ENCODE measurements around the gene ITM2B. TPM values are rescaled to one million over a fixed set of nuclear protein-coding genes. Genes with fewer than 3 reads are reported as not detected.

ITM2B gene
- total and polyA plus RNA-seq, 2 experiments from 2014 or later = 139 to 318 TPM

DNA sequence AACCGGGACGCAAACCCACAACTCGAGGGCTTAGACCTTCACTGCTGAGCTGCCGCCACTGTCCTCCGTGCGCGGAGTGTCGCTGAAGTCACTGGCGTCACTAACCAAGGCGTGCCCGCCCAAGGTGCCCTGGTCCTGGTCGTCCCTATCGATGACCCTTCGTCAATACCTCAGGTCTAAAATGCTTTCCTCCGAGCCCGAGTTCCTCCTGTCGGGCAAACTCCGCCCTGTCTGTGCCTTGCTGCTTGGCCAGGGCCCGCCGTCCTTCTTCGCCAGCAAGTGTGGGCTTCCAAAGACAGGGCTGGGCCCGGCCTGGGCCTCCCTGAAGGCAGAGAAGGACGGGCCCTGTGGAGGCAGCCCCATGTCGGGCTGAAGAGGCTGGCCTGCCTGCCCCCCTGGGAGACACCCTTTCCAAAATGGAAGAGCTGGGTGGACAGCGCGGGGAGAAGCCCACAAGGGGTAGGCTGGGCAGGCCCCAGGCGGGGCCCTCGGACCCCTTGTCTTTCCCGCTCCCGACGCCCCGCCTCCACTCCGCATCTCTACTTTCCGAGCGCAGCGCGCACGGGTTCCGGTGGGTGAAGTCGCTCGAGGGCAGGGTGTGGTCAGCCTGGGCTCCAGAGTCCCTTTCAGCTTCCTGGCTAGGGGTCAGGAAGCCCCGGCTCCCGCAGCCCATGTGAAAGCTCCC is 84.0 kb downstream of the ITM2B start:
- H4K20me1 ChIP-seq (replicated peaks; ENCODE audit: insufficient read depth) = 0 out of 2 replicates have a peak, but pooled peaks cover 3% of the 10 kb centered on the region
- Mint-ChIP-seq H3K27ac (no peak overlapping the region), H3K36me3 (ENCODE audit: low read depth) (peaks cover 19% of the 10 kb centered on the region), H3K27me3 (ENCODE audit: insufficient read depth, low read depth, poor library complexity) (no peaks in the 10 kb centered on the region), H3K4me3 (no peak overlapping the region), H3K4me1 (no peaks in the 10 kb centered on the region; the same call in 2 of the 3 replicates), H3K9me3 (peaks cover 20% of the 10 kb centered on the region)
- H3F3A ChIP-seq (replicated peaks; ENCODE audit: low read depth) = no peaks in the 10 kb centered on the region
- no peaks in the 10 kb centered on the region for H3K4me1 ChIP-seq (ENCODE audit: insufficient read depth)
- TF ChIP-seq, protein P1, sequence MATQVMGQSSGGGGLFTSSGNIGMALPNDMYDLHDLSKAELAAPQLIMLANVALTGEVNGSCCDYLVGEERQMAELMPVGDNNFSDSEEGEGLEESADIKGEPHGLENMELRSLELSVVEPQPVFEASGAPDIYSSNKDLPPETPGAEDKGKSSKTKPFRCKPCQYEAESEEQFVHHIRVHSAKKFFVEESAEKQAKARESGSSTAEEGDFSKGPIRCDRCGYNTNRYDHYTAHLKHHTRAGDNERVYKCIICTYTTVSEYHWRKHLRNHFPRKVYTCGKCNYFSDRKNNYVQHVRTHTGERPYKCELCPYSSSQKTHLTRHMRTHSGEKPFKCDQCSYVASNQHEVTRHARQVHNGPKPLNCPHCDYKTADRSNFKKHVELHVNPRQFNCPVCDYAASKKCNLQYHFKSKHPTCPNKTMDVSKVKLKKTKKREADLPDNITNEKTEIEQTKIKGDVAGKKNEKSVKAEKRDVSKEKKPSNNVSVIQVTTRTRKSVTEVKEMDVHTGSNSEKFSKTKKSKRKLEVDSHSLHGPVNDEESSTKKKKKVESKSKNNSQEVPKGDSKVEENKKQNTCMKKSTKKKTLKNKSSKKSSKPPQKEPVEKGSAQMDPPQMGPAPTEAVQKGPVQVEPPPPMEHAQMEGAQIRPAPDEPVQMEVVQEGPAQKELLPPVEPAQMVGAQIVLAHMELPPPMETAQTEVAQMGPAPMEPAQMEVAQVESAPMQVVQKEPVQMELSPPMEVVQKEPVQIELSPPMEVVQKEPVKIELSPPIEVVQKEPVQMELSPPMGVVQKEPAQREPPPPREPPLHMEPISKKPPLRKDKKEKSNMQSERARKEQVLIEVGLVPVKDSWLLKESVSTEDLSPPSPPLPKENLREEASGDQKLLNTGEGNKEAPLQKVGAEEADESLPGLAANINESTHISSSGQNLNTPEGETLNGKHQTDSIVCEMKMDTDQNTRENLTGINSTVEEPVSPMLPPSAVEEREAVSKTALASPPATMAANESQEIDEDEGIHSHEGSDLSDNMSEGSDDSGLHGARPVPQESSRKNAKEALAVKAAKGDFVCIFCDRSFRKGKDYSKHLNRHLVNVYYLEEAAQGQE (IDR thresholded peaks at IDR 0.05; ENCODE audit: unreplicated experiment) = no peak
- TF ChIP-seq CREB1 (CRISPR knock-in tag; IDR thresholded peaks at IDR 0.05; ENCODE audit: low read depth) (no peak), ZNF331 (CRISPR knock-in tag; IDR thresholded peaks at IDR 0.05; ENCODE audit: low read depth) (no peak)
- no peaks in the 10 kb centered on the region for H3K9me2 ChIP-seq (ENCODE audit: insufficient read depth)
- H3K79me2 ChIP-seq (replicated peaks; ENCODE audit: insufficient read depth) = peaks cover 11% of the 10 kb centered on the region; the same call in 1 of the 2 replicates
- no peak for DNase-seq (ENCODE audit: low spot score)
- H3K4me3 ChIP-seq = no peak overlapping the region
- no peak overlapping the region for H3K27ac ChIP-seq (ENCODE audit: low read depth)
- H3K27me3 ChIP-seq (ENCODE audit: insufficient read depth) = no peaks in the 10 kb centered on the region
- peaks cover 1% of the 10 kb centered on the region; the same call in 1 of the 2 replicates for H3K36me3 ChIP-seq (ENCODE audit: insufficient read depth)
- ATAC-seq = peak; percentile 21; the same call in 2 of the 3 replicates
- H2AFZ ChIP-seq = no peak overlapping the region
- H3K4me2 ChIP-seq = no peak overlapping the region

DNA sequence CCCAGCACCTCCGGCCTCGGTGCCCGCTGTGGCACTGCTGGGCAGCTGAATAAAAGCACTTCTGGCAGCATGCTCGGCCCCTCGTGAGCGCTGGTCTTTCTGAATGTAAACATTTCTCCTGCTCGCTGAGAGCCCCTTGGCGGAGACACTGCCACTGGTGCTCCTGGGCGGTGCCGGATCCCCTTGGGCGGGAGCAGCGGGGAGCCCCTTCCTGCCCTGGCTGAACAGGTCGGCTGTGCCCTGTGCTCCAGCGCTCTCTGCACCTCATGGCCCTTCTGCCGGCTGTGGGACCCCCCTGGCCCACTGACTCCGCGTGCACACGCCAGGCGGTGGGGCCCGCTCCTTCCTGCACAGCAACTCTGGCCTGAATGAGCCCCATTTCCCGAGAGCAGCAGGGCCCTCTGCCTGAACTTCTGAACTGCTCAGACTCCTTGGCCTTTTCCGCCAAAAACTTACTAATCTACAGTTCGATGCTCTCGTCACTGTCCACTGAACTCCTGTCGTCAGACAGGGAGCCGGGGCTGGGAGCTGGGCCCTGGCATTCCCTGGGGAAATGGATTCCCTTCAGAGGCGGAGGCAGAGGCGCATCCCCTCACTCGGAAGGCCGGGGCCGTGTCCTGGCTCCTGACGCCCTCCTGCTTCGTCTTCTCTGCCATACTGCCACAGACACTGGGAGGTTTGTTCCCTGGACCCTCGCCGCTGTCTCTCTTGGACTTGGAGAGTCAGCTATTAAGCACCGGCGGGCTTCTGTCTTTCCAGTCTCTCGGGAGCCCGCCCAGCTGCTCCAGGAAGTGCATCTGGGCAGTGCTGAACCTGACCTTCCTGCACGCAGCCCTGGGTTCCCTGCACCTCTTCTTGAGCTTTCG is 84.7 kb downstream of the ITM2B start:
- Mint-ChIP-seq H3K27ac (no peak overlapping the region), H3K9me3 (peaks cover 27% of the 10 kb centered on the region), H3K27me3 (ENCODE audit: insufficient read depth, low read depth, poor library complexity) (no peaks in the 10 kb centered on the region), H3K36me3 (ENCODE audit: low read depth) (peaks cover 26% of the 10 kb centered on the region), H3K4me1 (no peaks in the 10 kb centered on the region; the same call in 2 of the 3 replicates), H3K4me3 (no peak overlapping the region)
- Histone ChIP-seq H3K79me2 (replicated peaks; ENCODE audit: insufficient read depth) (peaks cover 11% of the 10 kb centered on the region; the same call in 1 of the 2 replicates), H3K36me3 (ENCODE audit: insufficient read depth) (peaks cover 6% of the 10 kb centered on the region; the same call in 1 of the 2 replicates), H3K9me2 (ENCODE audit: insufficient read depth) (no peaks in the 10 kb centered on the region), H3K27me3 (ENCODE audit: insufficient read depth) (no peaks in the 10 kb centered on the region), H3K4me2 (no peak overlapping the region), H3K27ac (ENCODE audit: low read depth) (no peak overlapping the region), H3F3A (replicated peaks; ENCODE audit: low read depth) (no peaks in the 10 kb centered on the region), H3K4me1 (ENCODE audit: insufficient read depth) (no peaks in the 10 kb centered on the region), H4K20me1 (replicated peaks; ENCODE audit: insufficient read depth) (0 out of 2 replicates have a peak, but pooled peaks cover 3% of the 10 kb centered on the region), H2AFZ (no peak overlapping the region), H3K4me3 (no peak overlapping the region)
- DNase-seq (ENCODE audit: low spot score) (no peak), ATAC-seq (peak; percentile 53)
- TF ChIP-seq POLR2AphosphoS5 (IDR thresholded peaks at IDR 0.05; ENCODE audit: low read depth) (no peak), STAT1 (IDR thresholded peaks at IDR 0.05; ENCODE audit: unreplicated experiment) (no peak), JUNB (IDR thresholded peaks at IDR 0.05; ENCODE audit: unreplicated experiment) (no peak), ZNF114 (CRISPR knock-in tag; IDR thresholded peaks at IDR 0.05) (no peak), EZH2phosphoT487 (IDR thresholded peaks at IDR 0.05; ENCODE audit: unreplicated experiment) (no peak), CREB1 (CRISPR knock-in tag; IDR thresholded peaks at IDR 0.05; ENCODE audit: low read depth) (no peak), ZNF331 (CRISPR knock-in tag; IDR thresholded peaks at IDR 0.05; ENCODE audit: low read depth) (no peak), NANOG (IDR thresholded peaks at IDR 0.05; ENCODE audit: borderline replicate concordance) (no peak)
- TF ChIP-seq, protein P2, sequence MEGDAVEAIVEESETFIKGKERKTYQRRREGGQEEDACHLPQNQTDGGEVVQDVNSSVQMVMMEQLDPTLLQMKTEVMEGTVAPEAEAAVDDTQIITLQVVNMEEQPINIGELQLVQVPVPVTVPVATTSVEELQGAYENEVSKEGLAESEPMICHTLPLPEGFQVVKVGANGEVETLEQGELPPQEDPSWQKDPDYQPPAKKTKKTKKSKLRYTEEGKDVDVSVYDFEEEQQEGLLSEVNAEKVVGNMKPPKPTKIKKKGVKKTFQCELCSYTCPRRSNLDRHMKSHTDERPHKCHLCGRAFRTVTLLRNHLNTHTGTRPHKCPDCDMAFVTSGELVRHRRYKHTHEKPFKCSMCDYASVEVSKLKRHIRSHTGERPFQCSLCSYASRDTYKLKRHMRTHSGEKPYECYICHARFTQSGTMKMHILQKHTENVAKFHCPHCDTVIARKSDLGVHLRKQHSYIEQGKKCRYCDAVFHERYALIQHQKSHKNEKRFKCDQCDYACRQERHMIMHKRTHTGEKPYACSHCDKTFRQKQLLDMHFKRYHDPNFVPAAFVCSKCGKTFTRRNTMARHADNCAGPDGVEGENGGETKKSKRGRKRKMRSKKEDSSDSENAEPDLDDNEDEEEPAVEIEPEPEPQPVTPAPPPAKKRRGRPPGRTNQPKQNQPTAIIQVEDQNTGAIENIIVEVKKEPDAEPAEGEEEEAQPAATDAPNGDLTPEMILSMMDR (conservative IDR thresholded peaks at IDR 0.05; ENCODE audit: low read depth in 2 of 2) = no peak
- TF ChIP-seq, protein P3, sequence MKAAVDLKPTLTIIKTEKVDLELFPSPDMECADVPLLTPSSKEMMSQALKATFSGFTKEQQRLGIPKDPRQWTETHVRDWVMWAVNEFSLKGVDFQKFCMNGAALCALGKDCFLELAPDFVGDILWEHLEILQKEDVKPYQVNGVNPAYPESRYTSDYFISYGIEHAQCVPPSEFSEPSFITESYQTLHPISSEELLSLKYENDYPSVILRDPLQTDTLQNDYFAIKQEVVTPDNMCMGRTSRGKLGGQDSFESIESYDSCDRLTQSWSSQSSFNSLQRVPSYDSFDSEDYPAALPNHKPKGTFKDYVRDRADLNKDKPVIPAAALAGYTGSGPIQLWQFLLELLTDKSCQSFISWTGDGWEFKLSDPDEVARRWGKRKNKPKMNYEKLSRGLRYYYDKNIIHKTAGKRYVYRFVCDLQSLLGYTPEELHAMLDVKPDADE (IDR thresholded peaks at IDR 0.05) = no peak
- TF ChIP-seq, protein P1 (IDR thresholded peaks at IDR 0.05; ENCODE audit: unreplicated experiment) = no peak

Data from GM23338 (cell line).